ENCODE measurements around the gene NMT1.

DNA sequence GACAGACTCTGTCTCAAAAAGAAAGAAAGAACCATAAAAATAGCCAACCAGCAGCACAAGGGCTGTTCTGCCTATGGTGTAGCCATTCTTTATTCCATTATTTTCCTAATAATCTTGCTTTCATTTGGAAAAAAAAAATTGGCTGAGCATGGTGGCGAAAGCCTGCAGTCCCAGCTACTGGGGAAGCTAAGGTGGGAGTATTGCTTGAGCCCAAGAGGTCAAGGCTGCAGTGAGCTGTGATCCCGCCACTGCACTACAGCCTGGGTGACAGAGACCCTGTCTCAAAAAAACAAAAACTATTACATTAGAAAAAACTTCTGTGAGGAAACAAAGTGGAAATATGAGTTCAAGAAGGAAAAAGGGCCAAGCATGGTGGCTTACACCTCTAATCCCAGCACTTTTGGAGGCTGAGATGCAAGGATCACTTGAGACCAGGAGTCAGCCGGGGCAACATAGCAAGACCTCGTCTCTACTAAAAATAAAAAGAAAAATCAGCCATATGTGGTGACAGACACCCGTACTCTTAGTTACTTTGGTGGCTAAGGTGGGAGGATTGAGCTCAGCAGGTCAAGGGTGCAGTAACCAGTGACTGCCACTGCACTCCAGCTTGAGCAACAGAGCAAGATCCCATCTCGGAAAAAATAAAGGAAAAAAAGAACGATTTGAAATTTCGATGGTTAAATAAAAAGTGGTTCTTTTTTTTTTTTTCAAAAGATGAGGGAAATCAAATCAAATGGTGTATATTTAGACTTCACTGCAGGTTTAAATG is 12.1 kb upstream of the NMT1 start:
- no peak for TF ChIP-seq ZNF274 (IDR thresholded peaks at IDR 0.05; ENCODE audit: low read depth, low read length)
- TF ChIP-seq YY1 (IDR thresholded peaks at IDR 0.05; ENCODE audit: insufficient read depth, insufficient read length), result no peak

Measured in NT2/D1 (cell line).